H54 (cell line): ENCODE results near the gene PDZRN3.

Experiments used
- DNase-seq: peaks from one replicate; pipeline ENCODE4 v3.0.0; 2011; ENCODE audit warnings: low spot score, mixed read lengths; ENCODE audit not compliant: insufficient read length
- FAIRE-seq: peaks from 3 replicates; lab custom pipeline; 2011; peaks lifted over from hg19 to GRCh38; lab: Jason Lieb, UNC
- POLR2A ChIP-seq: IDR thresholded peaks from 2 replicates; pipeline ENCODE4 v1.6.1; 2011; ENCODE audit warnings: low read depth, mild to moderate bottlenecking, low read length

PDZRN3 gene

DNA sequence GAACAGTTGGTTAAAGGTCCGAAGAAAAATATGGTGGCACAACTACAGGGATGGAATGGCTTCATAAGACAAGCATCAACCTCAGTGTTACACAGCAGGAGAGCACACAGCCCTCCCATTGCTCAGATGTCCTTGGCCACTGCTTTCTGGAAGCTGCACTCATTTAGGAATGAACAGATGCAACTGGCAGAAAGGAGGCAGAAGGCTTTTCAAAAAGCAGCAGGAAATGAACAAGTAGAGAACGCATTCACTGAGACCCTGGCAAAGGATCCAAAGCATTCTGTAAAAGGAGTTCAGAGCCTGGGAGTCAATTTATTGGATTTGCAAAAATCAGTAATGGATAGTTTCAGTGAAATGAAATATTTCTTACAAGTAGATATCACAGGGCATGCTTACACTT lies 101.1 kb downstream of the PDZRN3 start:
- FAIRE-seq (no peak), DNase-seq (no peak)
- no peak for TF ChIP-seq POLR2A

GRCh38 chr3:73521734-73522336 lies 102.9 kb downstream of the PDZRN3 start:
- no peak for FAIRE-seq
- no peak for TF ChIP-seq POLR2A

DNA sequence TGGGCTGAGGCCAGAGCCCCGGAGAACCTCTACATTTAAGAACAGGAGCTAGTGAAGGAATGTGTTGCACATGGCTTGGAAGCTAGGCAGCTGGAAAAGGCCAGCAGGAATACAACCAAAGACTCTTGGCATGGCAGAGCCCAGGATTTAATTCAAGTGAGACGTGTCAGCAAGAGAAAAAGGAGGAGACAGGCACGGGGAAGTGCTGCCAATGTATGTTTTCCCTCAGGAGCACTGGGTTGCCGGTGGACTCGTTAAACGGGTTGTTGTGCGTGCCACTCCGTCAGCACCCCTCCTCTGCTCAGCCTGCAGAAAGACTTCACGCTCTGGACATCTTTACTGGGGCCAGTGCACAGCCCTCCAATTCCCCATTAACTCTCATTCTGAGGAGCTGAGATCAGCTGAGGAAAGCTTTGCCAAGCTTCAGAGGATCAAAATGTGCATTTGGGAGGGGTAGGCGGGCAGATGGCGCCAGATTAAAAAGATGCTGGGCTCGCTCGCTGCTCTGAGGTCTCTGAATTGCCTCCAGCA lies 103.7 kb downstream of the PDZRN3 start:
- TF ChIP-seq POLR2A = no peak
- no peak for DNase-seq
- no peak for FAIRE-seq

More at GRCh38 chr3:73521734-73522336, 102.9 kb downstream of the PDZRN3 start:
- DNase-seq = no peak

GRCh38 chr3:73516631-73517030 lies 108.1 kb downstream of the PDZRN3 start:
- no peak for FAIRE-seq
- no peak for DNase-seq

DNA sequence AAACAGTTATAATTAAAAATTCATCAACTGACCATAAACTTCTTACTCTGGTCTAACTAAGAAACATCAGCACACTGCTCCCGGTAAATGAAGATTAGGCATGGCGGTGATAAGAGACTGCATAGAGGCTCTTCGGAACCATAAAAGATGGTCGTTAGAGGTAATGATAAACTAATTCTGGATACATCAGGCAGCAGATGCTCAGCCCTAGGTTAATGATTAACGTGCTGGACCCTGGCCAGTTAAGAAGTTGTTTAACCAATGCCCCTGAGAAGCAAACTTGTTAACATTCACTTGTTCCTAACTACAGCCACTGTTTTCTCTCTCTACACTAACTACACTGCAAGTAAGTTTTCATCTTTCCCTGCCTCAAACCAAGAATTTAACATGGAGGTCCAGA lies 111.5 kb downstream of the PDZRN3 start:
- TF ChIP-seq POLR2A = no peak
- DNase-seq (no peak), FAIRE-seq (no peak)

More at GRCh38 chr3:73516631-73517030, 108.1 kb downstream of the PDZRN3 start:
- no peak for TF ChIP-seq POLR2A

DNA sequence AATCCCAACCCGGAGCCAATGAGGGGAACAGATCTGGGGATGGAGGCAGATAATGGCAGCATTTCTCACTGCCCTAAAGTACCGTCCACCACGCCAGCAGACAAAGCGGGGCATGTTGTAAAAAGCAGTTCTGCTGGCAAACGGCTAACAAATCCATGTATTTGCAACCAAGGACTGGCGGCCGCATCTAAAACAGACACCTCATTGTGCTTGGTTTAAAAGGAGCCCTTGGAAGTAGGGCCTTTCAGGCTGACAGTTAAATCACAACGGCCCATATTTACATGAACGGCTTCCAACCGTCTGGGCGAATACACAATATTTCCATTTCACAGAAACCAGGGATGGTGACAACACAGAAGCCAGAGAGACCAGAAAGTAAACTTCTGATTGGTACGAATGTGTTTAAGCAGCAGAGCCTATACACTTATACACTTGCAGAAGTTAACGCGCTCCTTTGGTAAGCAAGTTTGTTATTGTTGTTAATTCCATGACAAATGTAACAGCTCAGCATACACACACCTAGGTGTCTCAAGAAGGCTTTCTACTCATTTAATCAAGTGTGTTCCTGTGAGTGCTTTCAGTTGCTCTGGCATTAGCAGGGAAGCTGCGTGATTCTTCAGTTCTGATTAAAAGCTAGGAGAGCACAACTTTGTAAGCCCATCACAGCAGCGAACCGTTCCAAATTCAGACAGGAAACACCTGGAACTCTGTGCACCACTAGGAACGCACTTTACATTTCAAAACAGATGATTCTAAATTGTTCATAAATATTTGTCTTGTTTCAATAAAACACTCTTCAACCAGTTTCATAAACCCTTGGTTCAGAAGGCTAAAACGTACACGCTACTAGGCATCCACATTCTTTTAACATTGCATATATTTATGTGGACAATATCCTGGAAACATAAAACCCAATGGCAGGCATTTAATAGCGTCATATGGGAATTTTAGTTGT lies 112.9 kb downstream of the PDZRN3 start:
- DNase-seq (no peak), FAIRE-seq (no peak)
- no peak for TF ChIP-seq POLR2A

DNA sequence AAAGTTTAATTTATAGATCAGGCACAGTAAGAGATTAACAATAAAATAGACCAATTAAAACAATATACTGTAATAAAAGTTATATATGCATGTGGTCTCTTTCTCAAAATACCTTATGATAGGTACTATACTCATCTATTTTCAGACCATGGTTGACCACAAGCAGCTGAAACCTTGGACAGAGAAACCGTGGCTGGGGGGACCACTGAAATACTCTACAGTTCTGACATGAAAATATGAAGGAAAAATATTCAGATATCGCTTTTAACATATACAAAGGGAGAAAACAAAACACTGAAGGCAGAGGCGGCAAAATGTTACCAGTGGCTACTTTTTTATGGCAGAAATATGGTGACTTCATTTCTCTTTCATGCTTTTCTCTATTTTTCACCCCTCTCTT lies 114.0 kb downstream of the PDZRN3 start:
- DNase-seq = no peak
- no peak for FAIRE-seq
- no peak for TF ChIP-seq POLR2A

- no peak for DNase-seq
- TF ChIP-seq POLR2A = no peak
- no peak for FAIRE-seq
These were observed 114.4 kb downstream of the PDZRN3 start for GRCh38 chr3:73510334-73510733.

DNA sequence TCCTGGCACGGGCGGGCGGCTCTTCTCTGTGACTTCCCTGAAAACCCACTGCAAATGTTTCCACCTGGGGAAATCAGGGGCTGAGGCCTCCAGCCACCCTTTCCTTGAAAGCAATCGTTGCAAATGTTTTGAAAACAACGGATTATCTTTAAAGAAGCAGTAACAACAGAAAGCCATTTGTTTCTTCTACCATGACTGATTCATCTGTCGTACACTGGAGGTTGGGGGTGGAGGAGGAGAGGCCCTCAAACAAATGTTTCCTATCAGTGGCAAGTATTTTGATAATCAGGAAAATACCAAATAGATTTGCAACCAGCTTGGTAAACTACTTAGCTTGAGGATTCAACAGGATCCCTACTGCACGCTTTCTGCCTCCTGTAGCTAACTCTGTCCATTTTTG lies 114.9 kb downstream of the PDZRN3 start:
- no peak for TF ChIP-seq POLR2A
- DNase-seq (no peak), FAIRE-seq (no peak)

- no peak for DNase-seq
- no peak for FAIRE-seq
- no peak for TF ChIP-seq POLR2A
These were observed 115.7 kb downstream of the PDZRN3 start for GRCh38 chr3:73509066-73509465.

GRCh38 chr3:73508330-73508954 lies 116.3 kb downstream of the PDZRN3 start:
- no peak for TF ChIP-seq POLR2A
- DNase-seq (peak; percentile 26), FAIRE-seq (no peak)

- FAIRE-seq (no peak), DNase-seq (no peak)
- TF ChIP-seq POLR2A = no peak
These were observed 119.9 kb downstream of the PDZRN3 start for GRCh38 chr3:73504852-73505251.

DNA sequence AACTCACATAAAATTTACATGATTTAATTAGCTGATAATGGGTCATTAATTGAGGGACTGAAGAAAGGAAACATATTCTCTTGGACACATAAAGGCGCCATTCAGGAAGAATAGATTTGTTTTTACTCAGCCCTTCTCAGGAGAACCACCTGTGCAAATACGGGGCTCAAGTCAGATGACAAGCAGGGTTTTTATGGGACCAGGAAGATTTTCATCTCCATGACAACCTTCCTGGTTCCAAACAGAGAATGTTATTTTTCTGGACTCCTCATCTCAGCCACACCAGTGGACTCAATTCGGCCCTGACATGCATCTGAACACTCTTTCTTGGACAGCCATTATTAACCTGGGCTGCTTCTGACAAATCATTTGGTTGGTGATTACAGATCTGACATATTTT lies 120.5 kb downstream of the PDZRN3 start:
- no peak for FAIRE-seq
- no peak for TF ChIP-seq POLR2A
- DNase-seq = no peak

GRCh38 chr3:73503781-73504180 lies 121.0 kb downstream of the PDZRN3 start:
- TF ChIP-seq POLR2A = no peak
- no peak for FAIRE-seq
- no peak for DNase-seq
